Measurements from ENCODE around the gene MLF1.
"Not testable (repeated sequence)": the region's sequence is repeated elsewhere in the genome, so short reads cannot be mapped to it uniquely, and the experiment has no call there.

The MLF1 gene

GRCh38 chr3:158535918-158536317 is 35.1 kb upstream of the MLF1 start:
- H3K27ac Mint-ChIP-seq = no peak overlapping the region
- TF ChIP-seq CTCF (IDR thresholded peaks at IDR 0.05; ENCODE audit: unreplicated experiment in 3 of 3) = no peak
- H3K4me1 Mint-ChIP-seq = no peaks in the 10 kb centered on the region
- no peak overlapping the region for H3K4me3 Mint-ChIP-seq
- no peaks in the 10 kb centered on the region for H3K27me3 Mint-ChIP-seq (ENCODE audit: low read depth)
- H3K36me3 Mint-ChIP-seq (ENCODE audit: low read depth) = no peaks in the 10 kb centered on the region
- no peaks in the 10 kb centered on the region for H3K9me3 Mint-ChIP-seq

- H3K27me3 Mint-ChIP-seq (ENCODE audit: low read depth) = no peaks in the 10 kb centered on the region
- peak; percentile 46 to 62 (median 52) for TF ChIP-seq CTCF (IDR thresholded peaks at IDR 0.05; ENCODE audit: unreplicated experiment in 3 of 3)
- no peaks in the 10 kb centered on the region for H3K4me1 Mint-ChIP-seq
- peaks cover 8% of the 10 kb centered on the region for H3K36me3 Mint-ChIP-seq (ENCODE audit: low read depth)
- H3K4me3 Mint-ChIP-seq = no peak overlapping the region
- H3K9me3 Mint-ChIP-seq = no peaks in the 10 kb centered on the region
- H3K27ac Mint-ChIP-seq = no peak overlapping the region
Observed at GRCh38 chr3:158539414-158540014, 31.5 kb upstream of the MLF1 start.

- no peak overlapping the region for H3K27ac Mint-ChIP-seq
- H3K36me3 Mint-ChIP-seq (ENCODE audit: low read depth) = peaks cover 8% of the 10 kb centered on the region
- no peaks in the 10 kb centered on the region for H3K9me3 Mint-ChIP-seq
- H3K4me3 Mint-ChIP-seq = no peak overlapping the region
- no peak for TF ChIP-seq CTCF (IDR thresholded peaks at IDR 0.05; ENCODE audit: unreplicated experiment in 3 of 3)
- H3K4me1 Mint-ChIP-seq = no peaks in the 10 kb centered on the region
- no peaks in the 10 kb centered on the region for H3K27me3 Mint-ChIP-seq (ENCODE audit: low read depth)
Observed at GRCh38 chr3:158540066-158540465, 30.9 kb upstream of the MLF1 start.

GRCh38 chr3:158548691-158549090 is 22.3 kb upstream of the MLF1 start:
- Mint-ChIP-seq H3K4me1 (no peaks in the 10 kb centered on the region), H3K27me3 (ENCODE audit: low read depth) (no peaks in the 10 kb centered on the region), H3K9me3 (no peaks in the 10 kb centered on the region), H3K36me3 (ENCODE audit: low read depth) (peaks cover 3% of the 10 kb centered on the region), H3K27ac (no peak overlapping the region), H3K4me3 (no peak overlapping the region)
- no peak for TF ChIP-seq CTCF (IDR thresholded peaks at IDR 0.05; ENCODE audit: unreplicated experiment in 3 of 3)

GRCh38 chr3:158549938-158550337 is 21.1 kb upstream of the MLF1 start:
- not testable (repeated sequence) for H3K9me3 Mint-ChIP-seq; H3K27ac Mint-ChIP-seq; H3K4me3 Mint-ChIP-seq; H3K4me1 Mint-ChIP-seq; H3K27me3 Mint-ChIP-seq (ENCODE audit: low read depth); H3K36me3 Mint-ChIP-seq (ENCODE audit: low read depth)

- no peaks in the 10 kb centered on the region for H3K27me3 Mint-ChIP-seq (ENCODE audit: low read depth)
- H3K4me3 Mint-ChIP-seq = no peak overlapping the region
- no peak overlapping the region for H3K27ac Mint-ChIP-seq
- H3K4me1 Mint-ChIP-seq = no peaks in the 10 kb centered on the region
- H3K9me3 Mint-ChIP-seq = no peaks in the 10 kb centered on the region
- TF ChIP-seq CTCF (IDR thresholded peaks at IDR 0.05; ENCODE audit: unreplicated experiment in 3 of 3) = no peak
- H3K36me3 Mint-ChIP-seq (ENCODE audit: low read depth) = no peaks in the 10 kb centered on the region
Observed at GRCh38 chr3:158552124-158552523, 18.9 kb upstream of the MLF1 start.

All from nephron (organoid).